ENCODE results near the gene NKAIN1.

DNA sequence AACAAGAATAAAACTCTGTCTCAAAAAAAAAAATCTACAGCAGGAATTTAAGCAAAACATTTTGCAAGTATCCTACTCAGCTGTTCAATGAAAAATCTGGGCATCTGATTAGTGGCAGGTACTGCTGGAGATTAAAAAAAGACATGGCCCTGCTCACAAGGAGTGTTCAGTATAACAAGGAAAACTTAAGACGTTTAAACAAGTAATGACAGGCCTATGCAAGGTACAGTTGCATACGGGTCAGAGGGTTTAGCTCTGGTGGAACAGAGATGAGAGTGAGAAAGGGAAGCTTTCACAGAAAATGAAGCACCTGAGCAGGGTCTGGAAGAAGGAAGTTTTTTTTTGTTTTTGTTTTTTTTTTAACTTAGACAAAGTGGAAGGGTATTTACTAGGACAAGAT, 33.9 kb upstream of the NKAIN1 start:
- TF ChIP-seq, protein P1, sequence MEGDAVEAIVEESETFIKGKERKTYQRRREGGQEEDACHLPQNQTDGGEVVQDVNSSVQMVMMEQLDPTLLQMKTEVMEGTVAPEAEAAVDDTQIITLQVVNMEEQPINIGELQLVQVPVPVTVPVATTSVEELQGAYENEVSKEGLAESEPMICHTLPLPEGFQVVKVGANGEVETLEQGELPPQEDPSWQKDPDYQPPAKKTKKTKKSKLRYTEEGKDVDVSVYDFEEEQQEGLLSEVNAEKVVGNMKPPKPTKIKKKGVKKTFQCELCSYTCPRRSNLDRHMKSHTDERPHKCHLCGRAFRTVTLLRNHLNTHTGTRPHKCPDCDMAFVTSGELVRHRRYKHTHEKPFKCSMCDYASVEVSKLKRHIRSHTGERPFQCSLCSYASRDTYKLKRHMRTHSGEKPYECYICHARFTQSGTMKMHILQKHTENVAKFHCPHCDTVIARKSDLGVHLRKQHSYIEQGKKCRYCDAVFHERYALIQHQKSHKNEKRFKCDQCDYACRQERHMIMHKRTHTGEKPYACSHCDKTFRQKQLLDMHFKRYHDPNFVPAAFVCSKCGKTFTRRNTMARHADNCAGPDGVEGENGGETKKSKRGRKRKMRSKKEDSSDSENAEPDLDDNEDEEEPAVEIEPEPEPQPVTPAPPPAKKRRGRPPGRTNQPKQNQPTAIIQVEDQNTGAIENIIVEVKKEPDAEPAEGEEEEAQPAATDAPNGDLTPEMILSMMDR (IDR thresholded peaks at IDR 0.05), result no peak
- no peak for TF ChIP-seq POLR2A (IDR thresholded peaks at IDR 0.05)

Measured in prostate gland (tissue), 2 donors.